ENCODE data around the gene EGLN3. TPM values are rescaled to one million over a fixed set of nuclear protein-coding genes. Genes with fewer than 3 reads are reported as not detected.

Gene EGLN3
- total and polyA plus RNA-seq, 2 of the 13 experiments (the other 11 are each of a cell fraction or from before 2014, with no cell fraction given): 0.18 to 27.3 TPM

DNA sequence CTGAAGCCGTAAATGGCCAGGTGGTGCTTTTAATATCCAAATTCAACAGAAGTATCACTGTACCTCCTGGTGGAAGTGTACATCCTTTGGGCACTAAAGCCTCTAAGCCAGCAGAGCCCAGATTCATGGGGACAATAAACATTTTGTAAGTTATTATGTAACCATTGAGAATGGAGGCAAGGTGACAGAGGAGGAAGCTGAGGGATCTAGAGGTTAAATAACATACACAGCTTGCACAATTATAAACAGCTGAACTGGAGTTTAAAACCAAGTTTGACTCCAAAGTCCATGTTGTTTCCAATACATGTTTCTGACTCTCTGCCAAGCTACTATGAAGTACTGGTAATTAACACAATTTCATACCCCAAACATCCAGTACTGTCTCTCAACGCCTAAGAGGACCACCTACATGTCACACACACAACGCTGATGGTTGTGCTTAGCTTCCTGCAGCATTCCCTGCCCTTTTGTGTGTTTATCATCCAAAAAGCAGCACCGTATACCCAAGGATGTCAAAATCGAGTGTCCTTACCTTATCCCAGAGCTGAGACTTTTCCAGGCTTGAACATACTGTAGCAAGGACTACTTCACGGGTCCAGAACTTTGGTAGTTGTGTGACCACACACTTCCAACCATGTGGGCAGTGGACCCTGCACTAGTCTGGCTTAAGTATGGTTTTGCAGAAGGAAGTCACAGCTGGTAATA, 41.3 kb downstream of the EGLN3 start (continued):
- TF ChIP-seq, protein P1, sequence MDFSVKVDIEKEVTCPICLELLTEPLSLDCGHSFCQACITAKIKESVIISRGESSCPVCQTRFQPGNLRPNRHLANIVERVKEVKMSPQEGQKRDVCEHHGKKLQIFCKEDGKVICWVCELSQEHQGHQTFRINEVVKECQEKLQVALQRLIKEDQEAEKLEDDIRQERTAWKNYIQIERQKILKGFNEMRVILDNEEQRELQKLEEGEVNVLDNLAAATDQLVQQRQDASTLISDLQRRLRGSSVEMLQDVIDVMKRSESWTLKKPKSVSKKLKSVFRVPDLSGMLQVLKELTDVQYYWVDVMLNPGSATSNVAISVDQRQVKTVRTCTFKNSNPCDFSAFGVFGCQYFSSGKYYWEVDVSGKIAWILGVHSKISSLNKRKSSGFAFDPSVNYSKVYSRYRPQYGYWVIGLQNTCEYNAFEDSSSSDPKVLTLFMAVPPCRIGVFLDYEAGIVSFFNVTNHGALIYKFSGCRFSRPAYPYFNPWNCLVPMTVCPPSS (IDR thresholded peaks at IDR 0.05): no peak
- TF ChIP-seq, protein P2, sequence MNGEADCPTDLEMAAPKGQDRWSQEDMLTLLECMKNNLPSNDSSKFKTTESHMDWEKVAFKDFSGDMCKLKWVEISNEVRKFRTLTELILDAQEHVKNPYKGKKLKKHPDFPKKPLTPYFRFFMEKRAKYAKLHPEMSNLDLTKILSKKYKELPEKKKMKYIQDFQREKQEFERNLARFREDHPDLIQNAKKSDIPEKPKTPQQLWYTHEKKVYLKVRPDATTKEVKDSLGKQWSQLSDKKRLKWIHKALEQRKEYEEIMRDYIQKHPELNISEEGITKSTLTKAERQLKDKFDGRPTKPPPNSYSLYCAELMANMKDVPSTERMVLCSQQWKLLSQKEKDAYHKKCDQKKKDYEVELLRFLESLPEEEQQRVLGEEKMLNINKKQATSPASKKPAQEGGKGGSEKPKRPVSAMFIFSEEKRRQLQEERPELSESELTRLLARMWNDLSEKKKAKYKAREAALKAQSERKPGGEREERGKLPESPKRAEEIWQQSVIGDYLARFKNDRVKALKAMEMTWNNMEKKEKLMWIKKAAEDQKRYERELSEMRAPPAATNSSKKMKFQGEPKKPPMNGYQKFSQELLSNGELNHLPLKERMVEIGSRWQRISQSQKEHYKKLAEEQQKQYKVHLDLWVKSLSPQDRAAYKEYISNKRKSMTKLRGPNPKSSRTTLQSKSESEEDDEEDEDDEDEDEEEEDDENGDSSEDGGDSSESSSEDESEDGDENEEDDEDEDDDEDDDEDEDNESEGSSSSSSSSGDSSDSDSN (CRISPR knock-in tag; IDR thresholded peaks at IDR 0.05): peak; percentile 30; the same call in 1 of the 2 replicates
- no peak for TF ChIP-seq ARNT (IDR thresholded peaks at IDR 0.05)
- TF ChIP-seq GABPB1 (CRISPR knock-in tag; IDR thresholded peaks at IDR 0.05): peak; percentile 45; the same call in 1 of the 2 replicates
- no peak for TF ChIP-seq KLF12 (CRISPR knock-in tag; IDR thresholded peaks at IDR 0.05; ENCODE audit: borderline replicate concordance)
- no peak for TF ChIP-seq MXD4 (CRISPR knock-in tag; IDR thresholded peaks at IDR 0.05)
- no peak for TF ChIP-seq ZFY (CRISPR knock-in tag; IDR thresholded peaks at IDR 0.05)
- TF ChIP-seq AGO1 (IDR thresholded peaks at IDR 0.05; ENCODE audit: low read depth, low read length, poor library complexity, severe bottlenecking): no peak
- TF ChIP-seq PLRG1 (conservative IDR thresholded peaks at IDR 0.05): no peak
- no peak for TF ChIP-seq RARG (CRISPR knock-in tag; IDR thresholded peaks at IDR 0.05; ENCODE audit: low read depth)
- no peak for TF ChIP-seq ISX (CRISPR knock-in tag; conservative IDR thresholded peaks at IDR 0.05)
- no peak for TF ChIP-seq SUZ12 (IDR thresholded peaks at IDR 0.05; ENCODE audit: low read depth, low read length)
- TF ChIP-seq ARHGAP35 (CRISPR knock-in tag; IDR thresholded peaks at IDR 0.05; ENCODE audit: borderline replicate concordance): 0 out of 2 replicates have a peak, but pooled peaks have one; percentile 12
- 0 out of 2 replicates have a peak, but pooled peaks have one; percentile 24 for TF ChIP-seq ZNF619 (CRISPR knock-in tag; IDR thresholded peaks at IDR 0.05)
- TF ChIP-seq ZBTB4 (CRISPR knock-in tag; IDR thresholded peaks at IDR 0.05; ENCODE audit: borderline replicate concordance): no peak
- 0 out of 2 replicates have a peak, but pooled peaks have one; percentile 18 for TF ChIP-seq ZNF263 (CRISPR knock-in tag; IDR thresholded peaks at IDR 0.05)
- TF ChIP-seq REPIN1 (CRISPR knock-in tag; IDR thresholded peaks at IDR 0.05; ENCODE audit: borderline replicate concordance, low read depth): peak; percentile 90; the same call in 1 of the 2 replicates
- no peak; the same call in 1 of the 2 replicates for TF ChIP-seq DZIP1 (CRISPR knock-in tag; IDR thresholded peaks at IDR 0.05)
- no peak for TF ChIP-seq ZKSCAN5 (CRISPR knock-in tag; IDR thresholded peaks at IDR 0.05)
